Measurements from ENCODE around the gene INO80C.
"Not testable (repeated sequence)": the region's sequence is repeated elsewhere in the genome, so short reads cannot be mapped to it uniquely, and the experiment has no call there.

INO80C gene

DNA sequence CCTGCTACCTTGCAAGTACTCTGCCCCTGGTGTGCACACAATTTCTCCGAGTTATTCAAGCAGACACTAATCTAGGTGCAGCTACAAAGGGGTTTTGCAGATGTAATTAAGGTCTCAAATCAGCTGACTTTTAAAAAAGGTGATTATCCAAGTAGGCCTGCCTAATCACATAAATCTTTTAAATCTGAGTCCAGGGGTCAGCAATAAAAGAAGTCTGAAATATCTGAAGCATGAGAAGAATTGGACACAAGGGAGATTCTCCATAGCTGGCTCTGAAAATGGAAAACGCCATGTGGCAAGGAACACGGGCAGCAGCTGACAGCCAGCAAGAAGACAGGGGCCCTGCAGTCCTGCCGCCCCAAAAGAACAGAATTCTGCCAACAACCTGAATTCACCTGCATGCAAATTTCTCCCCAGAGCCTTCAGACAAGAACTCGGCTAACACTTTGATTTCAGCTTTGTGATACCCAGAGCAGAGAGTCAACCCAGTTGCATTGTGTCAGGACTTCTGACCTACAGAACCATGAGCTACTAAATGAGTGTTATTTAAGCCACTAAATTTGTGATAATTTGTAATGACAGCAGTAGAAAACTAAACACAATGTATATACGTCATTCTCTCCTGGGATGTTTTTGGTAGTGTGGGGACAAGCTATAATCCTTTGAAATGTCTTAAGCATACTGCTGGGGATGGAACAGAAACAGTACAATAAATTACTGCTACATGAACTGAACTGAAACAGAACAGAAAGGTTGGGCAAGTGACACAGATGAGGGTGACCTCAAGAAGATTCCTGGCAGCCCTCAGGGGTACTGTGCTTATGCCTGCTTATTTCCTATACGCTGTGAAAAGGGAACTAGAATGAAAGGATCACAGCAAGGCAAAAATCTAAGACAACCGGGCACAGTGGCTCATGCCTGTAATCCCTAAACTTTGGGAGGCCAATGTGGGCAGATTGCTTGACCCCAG, 3.2 kb downstream of the INO80C start:
- peaks cover 12% of the 10 kb centered on the region for H3K4me1 ChIP-seq
- H3K36me3 ChIP-seq, result no peaks in the 10 kb centered on the region
- H3K4me3 ChIP-seq (ENCODE audit: low read depth, low read length), result no peak overlapping the region
- H3K9me3 ChIP-seq, result no peaks in the 10 kb centered on the region
- no peak for DNase-seq
- H3K27me3 ChIP-seq, result no peaks in the 10 kb centered on the region
- TF ChIP-seq, protein P1, sequence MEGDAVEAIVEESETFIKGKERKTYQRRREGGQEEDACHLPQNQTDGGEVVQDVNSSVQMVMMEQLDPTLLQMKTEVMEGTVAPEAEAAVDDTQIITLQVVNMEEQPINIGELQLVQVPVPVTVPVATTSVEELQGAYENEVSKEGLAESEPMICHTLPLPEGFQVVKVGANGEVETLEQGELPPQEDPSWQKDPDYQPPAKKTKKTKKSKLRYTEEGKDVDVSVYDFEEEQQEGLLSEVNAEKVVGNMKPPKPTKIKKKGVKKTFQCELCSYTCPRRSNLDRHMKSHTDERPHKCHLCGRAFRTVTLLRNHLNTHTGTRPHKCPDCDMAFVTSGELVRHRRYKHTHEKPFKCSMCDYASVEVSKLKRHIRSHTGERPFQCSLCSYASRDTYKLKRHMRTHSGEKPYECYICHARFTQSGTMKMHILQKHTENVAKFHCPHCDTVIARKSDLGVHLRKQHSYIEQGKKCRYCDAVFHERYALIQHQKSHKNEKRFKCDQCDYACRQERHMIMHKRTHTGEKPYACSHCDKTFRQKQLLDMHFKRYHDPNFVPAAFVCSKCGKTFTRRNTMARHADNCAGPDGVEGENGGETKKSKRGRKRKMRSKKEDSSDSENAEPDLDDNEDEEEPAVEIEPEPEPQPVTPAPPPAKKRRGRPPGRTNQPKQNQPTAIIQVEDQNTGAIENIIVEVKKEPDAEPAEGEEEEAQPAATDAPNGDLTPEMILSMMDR (IDR thresholded peaks at IDR 0.05; ENCODE audit: low read depth, low read length), result no peak

DNA sequence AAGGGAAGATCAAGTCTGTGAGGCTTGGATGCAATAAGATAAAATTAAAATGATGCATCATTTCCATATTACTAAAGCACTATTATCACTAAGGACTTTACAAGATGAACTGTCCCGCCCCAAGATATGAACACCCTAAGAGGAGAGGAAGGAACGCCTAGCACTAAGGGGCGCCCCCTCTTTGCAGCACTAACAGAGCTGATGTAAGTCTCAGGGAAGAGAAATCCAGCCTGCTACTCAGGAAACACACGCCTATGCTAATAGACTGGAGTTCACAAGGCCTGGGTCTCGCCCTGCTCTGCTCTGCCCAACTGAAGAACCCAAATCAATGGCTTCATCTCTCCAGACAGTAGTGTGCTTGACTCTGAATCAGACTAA, 6.1 kb downstream of the INO80C start:
- Histone ChIP-seq H3K27me3 (no peaks in the 10 kb centered on the region), H3K9me3 (no peaks in the 10 kb centered on the region), H3K36me3 (no peaks in the 10 kb centered on the region), H3K4me1 (peaks cover 15% of the 10 kb centered on the region), H3K4me3 (ENCODE audit: low read depth, low read length) (no peak overlapping the region)
- TF ChIP-seq, protein P1 (IDR thresholded peaks at IDR 0.05; ENCODE audit: low read depth, low read length), result no peak
- no peak for DNase-seq

DNA sequence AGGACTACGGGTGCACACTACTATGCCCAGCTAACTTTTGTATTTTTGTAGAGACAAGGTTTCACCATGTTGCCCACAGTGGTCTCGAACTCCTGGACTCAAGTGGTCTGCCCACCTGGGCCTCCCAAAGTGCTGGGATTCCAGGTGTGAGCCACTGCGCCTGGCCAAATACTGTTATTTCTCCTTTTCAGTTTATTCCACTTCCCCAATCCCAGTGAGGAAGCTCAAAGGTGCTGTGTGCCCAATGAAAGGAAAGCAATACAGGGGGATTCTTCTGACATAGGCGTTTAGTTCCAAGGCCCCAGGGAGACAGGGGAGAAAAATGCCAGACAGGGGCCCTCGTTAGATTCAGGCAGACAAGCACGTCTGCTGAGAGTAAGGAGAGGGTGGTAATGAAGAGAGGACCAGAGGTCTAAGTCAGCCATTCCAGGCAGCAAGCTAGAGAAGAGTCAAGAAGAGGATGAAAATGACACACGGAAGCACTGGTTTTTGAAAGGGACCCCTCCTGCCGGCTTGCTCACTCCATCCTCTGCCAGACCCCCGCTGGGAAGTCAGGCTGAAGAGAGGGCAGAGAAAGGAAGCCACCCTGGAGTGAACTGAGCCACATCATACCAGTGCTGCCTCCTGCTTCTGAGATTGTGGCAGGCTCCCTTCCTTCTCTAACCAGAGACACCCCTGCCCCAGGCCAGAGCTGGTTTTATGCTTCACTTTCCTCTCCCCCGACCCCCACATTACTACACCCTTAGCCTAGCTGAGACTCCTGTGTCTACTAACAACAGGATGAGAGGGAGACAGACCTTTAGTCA, 6.7 kb downstream of the INO80C start:
- Histone ChIP-seq H3K4me1 (peaks cover 15% of the 10 kb centered on the region), H3K4me3 (ENCODE audit: low read depth, low read length) (no peak overlapping the region), H3K9me3 (no peaks in the 10 kb centered on the region), H3K27me3 (no peaks in the 10 kb centered on the region), H3K36me3 (no peaks in the 10 kb centered on the region)
- TF ChIP-seq, protein P1 (IDR thresholded peaks at IDR 0.05; ENCODE audit: low read depth, low read length), result no peak
- DNase-seq, result no peak

DNA sequence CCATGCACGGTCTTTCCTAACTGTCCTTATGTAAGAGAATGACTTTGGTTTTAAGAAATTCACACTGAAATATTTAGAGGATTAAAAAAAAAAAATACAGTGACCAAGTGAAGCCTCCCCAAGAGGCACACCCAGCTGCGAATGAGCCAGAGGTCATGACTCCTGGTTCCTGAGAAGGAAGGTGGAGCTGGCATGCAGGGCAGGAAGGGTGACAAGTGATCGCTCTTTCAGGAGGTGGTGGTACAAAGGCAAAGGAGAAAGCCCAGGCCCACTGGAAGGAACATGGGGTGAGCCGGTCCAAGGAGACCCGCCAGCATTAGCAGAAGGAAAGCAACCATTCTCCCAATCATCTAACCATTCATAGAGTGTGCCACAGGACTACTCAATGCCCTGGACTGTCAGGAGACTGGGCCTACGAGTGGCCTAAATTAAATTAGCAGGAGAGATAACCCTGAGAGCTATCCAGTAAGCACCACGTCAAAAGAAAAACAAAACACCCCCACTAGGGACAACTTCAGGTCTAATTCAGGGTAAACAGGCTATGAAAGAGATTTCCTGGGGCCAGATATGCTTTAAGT, 7.8 kb downstream of the INO80C start:
- no peaks in the 10 kb centered on the region for H3K27me3 ChIP-seq
- peaks cover 15% of the 10 kb centered on the region for H3K4me1 ChIP-seq
- 0 out of 2 replicates have a peak overlapping the region, but pooled peaks have one; percentile 2 for H3K4me3 ChIP-seq (ENCODE audit: low read depth, low read length)
- TF ChIP-seq, protein P1 (IDR thresholded peaks at IDR 0.05; ENCODE audit: low read depth, low read length), result no peak
- H3K36me3 ChIP-seq, result no peaks in the 10 kb centered on the region
- peak; percentile 26 for DNase-seq
- no peaks in the 10 kb centered on the region for H3K9me3 ChIP-seq

DNA sequence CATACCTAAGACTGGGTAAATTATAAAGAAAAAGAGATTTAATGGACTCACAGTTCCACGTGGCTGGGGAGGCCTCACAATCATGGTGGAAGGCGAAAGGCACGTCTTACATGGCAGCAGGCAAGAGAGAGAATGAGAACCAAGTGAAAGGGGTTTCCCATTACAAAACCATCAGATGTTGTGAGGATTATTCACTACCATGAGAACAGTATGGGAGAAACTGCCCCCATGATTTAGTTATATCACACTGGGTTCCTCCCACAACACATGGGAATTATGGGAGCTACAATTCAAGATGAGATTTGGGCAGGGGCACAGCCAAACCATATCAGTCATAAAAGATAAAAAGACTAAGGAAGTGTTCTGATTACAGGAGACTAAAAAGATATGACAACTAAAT, 8.5 kb downstream of the INO80C start:
- not testable (repeated sequence) for H3K27me3 ChIP-seq; H3K36me3 ChIP-seq; H3K4me3 ChIP-seq (ENCODE audit: low read depth, low read length); DNase-seq; H3K9me3 ChIP-seq
- peaks cover 15% of the 10 kb centered on the region for H3K4me1 ChIP-seq

DNA sequence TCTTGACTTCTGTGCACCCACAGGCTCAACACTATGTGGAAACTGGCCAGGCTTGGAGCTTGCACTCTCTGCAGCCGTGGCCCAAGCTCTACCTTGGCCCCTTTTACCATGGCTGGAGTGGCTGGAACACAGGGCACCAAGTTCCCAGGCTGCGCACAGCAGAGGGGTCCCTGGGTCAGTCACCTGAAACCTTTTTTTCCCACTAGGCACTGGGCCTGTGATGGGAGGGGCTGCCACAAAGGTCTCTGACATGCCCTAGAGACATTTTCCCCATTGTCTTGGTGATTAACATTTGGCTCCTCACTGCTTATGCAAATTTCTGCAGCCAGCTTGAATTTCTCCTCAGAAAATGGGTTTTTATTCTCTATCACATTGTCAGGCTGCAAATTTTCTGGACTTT, 9.4 kb downstream of the INO80C start:
- H3K4me1 ChIP-seq, result peaks cover 15% of the 10 kb centered on the region
- not testable (repeated sequence) for H3K4me3 ChIP-seq (ENCODE audit: low read depth, low read length); DNase-seq; H3K36me3 ChIP-seq; H3K9me3 ChIP-seq; H3K27me3 ChIP-seq

DNA sequence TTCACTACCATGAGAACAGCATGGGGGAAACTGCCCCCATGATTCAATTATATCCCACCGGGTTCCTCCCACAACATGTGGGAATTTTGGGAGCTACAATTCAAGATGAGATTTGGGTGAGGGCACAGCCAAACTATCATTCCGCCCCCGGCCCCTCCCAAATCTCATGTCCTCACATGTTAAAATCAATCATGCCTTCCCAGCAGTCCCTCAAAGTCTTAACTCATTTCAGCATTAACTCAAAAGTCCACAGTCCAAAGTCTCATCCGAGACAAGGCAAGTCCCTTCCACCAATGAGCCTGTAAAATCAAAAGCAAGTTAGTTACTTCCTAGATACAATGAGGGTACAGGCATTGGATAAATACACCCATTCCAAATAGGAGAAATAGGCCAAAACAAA, 10.2 kb downstream of the INO80C start:
- not testable (repeated sequence) for H3K27me3 ChIP-seq; H3K9me3 ChIP-seq; DNase-seq; H3K4me3 ChIP-seq (ENCODE audit: low read depth, low read length); H3K36me3 ChIP-seq
- peaks cover 15% of the 10 kb centered on the region for H3K4me1 ChIP-seq

All from BE2C (cell line).